GM21529 (cell line): ENCODE measurements around the gene YTHDF1.
"Not testable (repeated sequence)": the region's sequence is repeated elsewhere in the genome, so short reads cannot be mapped to it uniquely, and the experiment has no call there.

Experiments
- ATAC-seq: cut with Tn5 transposase; IDR thresholded peaks from one replicate; pipeline ENCODE4 v1.9.1; 2021; ENCODE audit not compliant: unreplicated experiment

The YTHDF1 gene

GRCh38 chr20:63159826-63160640 lies 55.9 kb downstream of the YTHDF1 start:
- ATAC-seq, result no peak

DNA sequence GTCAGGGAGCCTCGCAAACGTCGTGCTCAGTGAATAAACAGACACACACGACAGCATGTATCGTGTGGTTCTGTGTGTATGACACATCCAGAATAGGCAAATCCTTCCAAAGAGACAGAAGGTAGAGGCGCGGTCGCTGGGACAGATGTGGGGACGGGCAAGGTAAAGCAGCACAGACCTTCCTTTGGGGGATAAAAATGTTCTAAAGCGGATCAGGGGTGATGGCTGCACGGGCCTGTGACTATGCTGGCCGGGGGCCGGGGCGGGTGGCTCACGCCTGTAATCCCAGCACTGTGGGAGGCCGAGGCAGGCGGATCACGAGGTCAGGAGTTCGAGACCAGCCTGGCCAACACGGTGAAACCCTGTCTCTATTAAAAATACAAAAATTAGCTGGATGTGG lies 56.7 kb downstream of the YTHDF1 start:
- ATAC-seq, result not testable (repeated sequence)

- no peak for ATAC-seq
These were observed 57.1 kb downstream of the YTHDF1 start for GRCh38 chr20:63158845-63159244.

DNA sequence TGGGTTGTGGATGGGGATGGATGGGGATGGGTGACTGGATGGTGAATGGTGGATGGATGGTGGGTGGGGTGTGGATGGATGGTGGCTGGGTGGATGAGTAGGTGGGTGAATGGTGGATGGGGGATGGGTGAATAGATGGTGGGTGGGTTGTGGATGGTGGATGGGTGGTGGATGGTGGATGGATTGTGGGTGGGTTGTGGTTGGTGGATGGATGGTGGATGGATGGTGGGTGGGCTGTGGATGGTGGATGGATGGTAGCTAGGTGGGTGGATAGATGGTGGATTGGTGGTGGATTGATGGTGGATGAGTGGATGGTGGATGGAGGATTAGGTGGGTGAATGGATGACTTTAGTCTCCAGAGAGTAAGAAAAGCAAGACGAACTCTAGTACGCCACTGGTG lies 57.6 kb downstream of the YTHDF1 start:
- ATAC-seq, result no peak

- ATAC-seq, result not testable (repeated sequence)
These were observed 58.5 kb downstream of the YTHDF1 start for GRCh38 chr20:63157431-63157830.

GRCh38 chr20:63156221-63156671 lies 59.7 kb downstream of the YTHDF1 start:
- ATAC-seq, result no peak

GRCh38 chr20:63155266-63156165 lies 60.4 kb downstream of the YTHDF1 start:
- no peak for ATAC-seq

DNA sequence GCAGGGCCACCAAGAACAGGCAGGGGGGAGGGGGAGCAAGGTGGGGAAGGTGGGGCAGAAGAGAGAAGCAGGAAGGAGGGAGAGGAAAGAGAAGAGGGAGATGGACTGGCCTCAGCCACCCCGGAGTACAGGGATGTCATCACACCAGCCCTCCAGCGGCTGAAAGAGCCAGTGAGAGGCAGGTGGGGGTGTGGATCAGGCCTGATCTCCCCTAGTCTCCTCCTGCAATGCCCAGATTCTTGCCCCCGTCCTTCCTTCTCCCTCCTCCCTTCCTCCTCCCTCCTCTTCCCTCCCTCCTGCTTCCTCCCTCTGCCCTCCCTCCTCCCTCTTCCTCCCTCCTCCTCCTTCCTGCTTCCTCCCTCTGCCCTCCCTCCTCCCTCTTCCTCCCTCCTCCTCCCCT lies 61.5 kb downstream of the YTHDF1 start:
- ATAC-seq, result no peak

DNA sequence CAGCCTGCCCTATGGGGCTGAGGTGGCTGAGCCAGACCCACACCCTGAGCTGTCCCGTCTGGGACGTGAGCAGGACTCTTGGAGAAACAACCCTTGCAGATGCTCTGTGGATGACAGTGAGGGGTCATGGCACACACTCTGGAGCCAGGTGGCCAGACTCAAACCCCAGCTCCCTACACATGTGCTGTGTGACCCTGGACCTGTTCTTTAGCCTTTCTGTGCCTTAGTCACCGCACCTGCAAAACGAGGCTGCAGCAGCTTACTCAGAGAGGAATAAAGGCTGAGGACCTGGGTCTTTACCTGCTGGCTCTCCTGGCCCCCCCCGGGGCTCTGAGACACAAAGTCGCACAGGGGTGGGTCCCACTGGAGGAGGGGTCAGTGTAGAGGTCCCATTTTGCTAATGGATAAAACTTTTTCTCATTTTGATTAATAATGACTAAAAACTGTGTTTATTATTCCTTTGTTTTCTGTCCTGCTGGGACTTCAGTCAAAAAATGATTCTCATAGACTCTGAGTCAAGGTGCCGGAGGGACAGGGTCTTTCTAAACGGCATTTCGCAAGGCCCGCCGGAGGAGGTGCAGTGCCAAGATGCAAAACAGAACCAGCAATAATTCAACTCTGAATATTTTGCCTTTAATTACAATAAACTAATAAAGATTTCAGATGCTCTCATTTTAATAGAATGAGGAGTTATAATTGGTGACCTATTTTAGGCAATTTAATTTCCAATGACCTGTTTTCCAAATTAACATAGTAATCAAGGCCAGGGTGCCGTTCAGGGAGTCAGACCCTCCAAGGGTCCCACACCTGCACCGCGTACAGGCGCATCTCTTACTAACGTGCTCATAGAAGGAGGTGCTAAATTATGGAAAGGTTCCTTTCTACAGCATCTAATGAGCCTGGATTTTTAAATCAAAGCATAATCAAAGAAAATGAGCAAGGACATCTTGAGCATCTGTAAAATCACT lies 62.4 kb downstream of the YTHDF1 start:
- ATAC-seq, result no peak

DNA sequence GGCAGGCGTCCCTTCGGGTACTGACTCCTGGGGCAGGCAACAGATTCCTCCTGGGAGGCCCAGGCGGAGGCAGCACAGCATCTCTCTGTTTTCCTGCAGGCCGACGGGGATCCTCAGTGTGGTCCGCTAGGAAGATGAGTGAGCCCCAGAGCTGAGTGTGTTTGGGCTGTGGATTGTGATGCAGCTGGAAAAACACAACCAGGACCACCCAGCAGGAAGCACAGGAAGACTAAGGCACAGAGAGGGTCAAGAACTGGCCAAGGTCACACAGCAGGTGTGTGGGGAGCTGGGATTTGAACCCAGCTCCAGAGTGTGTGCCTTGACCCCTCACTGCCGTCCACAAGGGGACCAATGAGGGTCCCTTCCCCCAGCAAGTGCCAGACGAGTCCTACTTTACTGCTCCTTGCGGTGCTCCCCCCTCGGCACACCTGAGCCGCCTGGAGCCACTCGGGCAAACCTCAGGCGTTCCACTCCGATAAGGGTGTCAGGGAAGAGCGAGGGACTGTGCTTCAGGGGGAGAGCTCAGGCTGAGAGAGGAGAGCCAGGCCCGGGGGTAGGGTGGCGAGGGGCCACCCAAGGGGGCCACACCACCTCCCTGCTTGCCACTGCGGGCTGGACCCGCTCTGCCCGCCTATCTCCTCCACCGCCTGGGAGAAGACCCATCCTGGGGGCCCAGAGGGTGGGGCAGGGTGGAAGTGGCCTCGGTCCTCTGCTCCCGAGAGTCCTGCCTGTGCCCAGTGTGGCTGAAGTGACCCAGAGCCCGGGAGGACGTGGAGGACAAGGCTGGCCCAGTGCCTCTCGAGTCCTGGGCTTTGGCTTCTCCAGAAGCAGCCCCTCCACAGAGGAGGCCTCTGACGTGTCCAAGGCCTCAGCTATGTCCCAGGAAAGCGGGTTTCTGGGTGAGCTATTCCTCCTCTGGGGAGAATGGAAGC lies 63.3 kb downstream of the YTHDF1 start:
- ATAC-seq, result no peak

DNA sequence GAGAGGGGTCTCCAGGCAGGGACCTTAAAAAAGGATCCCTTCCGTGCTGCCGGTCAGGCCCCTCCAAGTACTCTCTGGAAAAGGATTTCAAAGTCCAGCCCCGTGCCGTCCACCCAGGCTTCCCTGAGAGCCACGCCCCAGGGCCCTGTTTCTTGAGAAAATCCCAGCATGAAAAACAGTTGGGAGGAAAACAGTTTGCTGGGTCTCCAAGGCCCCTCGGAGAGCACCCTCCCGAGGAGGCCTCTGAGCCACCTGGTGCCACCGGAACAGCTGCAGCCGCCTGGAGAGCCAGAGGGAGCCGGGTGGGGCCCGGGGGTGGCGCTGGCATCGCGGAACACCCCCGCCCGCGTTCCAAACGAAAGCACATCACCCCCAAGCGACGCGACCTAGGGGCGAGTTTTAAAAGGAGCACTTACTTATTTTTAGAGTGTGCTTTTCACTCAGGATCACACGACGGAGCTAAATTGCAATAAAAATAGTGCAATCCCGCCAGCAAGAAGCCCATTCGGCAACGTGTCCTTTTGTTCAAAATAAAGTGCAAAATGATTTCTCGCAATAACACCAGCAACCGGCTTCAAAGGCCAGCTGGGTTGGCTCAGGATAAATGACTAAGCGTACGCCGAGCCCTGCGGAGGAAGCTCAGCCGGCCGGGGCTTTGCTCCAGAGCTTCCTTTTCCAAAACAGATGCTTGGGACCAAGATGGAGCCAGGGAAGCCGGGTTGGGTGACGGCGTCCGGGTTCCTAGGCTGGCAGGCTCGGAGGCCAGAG lies 64.2 kb downstream of the YTHDF1 start:
- no peak for ATAC-seq

DNA sequence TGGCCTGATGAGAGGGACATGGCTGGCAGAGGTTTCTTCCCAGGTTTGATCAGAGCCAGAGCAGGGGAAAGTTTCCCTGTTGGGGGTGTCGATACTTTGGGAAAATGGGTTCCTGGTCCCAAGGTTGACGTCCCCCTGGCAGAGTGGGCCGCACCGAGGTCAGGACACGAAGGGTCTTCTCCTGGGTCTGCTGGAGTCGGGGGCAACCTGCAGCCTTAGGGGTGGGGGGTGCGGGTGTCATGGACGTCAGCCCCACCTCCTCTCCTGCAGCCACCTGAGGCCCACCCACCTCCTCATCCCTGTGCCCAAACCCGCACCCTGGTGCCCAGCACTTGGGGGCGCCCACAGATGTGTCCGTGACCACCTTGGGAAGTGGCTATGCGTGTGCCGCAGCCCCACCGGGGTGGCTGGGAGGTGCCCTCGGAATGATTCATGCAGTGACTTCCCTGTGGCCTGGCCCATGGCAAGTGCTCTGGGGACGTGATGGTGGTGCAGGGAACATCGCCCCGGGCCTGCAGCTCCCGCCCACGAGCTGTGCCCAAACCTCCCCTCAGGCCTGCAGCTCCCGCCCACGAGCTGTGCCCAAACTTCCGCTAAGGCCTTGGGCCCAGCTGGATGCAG lies 64.9 kb downstream of the YTHDF1 start:
- ATAC-seq, result no peak

- ATAC-seq, result no peak
These were observed 65.5 kb downstream of the YTHDF1 start for GRCh38 chr20:63150391-63150898.

- ATAC-seq, result no peak
These were observed 66.3 kb downstream of the YTHDF1 start for GRCh38 chr20:63149531-63150192.

GRCh38 chr20:63148696-63149095 lies 67.2 kb downstream of the YTHDF1 start:
- no peak for ATAC-seq

DNA sequence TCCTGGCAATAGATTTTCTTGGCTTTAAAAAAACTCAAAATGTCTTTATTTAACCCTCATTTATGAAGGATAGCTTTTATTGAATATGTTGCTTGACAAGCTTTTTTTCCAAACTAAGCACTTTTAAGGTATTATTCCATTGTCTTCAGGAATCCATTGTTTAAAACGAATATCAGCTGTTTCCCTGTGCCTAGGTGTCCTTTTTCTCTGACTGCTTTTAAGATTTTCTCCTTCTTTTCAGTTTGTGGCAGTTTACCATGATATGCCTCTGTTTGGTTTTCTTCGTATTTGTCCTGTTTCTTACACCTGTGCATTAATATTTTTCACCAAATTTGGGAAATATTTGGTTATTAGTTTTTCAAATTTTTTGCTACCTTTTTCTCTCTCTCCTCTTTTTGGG lies 68.4 kb downstream of the YTHDF1 start:
- ATAC-seq, result no peak
